NT2/D1 (cell line): ENCODE measurements around the gene ZNF211.

Experiments
- SUZ12 ChIP-seq: IDR thresholded peaks from 2 replicates; pipeline ENCODE4 v1.6.1; 2011; ENCODE audit not compliant: insufficient read length, insufficient read depth; ENCODE audit errors: extremely low read depth
- YY1 ChIP-seq: IDR thresholded peaks from 2 replicates; pipeline ENCODE4 v1.6.1; 2011; ENCODE audit not compliant: insufficient read length, insufficient read depth
- ZNF274 ChIP-seq: IDR thresholded peaks from 2 replicates; pipeline ENCODE4 v1.6.1; 2011; ENCODE audit warnings: mild to moderate bottlenecking, low read depth, low read length

GRCh38 chr19:57655443-57655842, 22.5 kb downstream of the ZNF211 start:
- no peak for TF ChIP-seq YY1
- no peak for TF ChIP-seq ZNF274
- TF ChIP-seq SUZ12 = no peak
